Prostate gland (tissue), 2 donors: ENCODE measurements around the gene SRP9. TPM values are rescaled to one million over a fixed set of nuclear protein-coding genes. Genes with fewer than 3 reads are reported as not detected.
"Not testable (repeated sequence)": the region's sequence is repeated elsewhere in the genome, so short reads cannot be mapped to it uniquely, and the experiment has no call there.

Experiments
- DNase-seq: peaks from one replicate; pipeline ENCODE4 v3.0.0-alpha.2; 2019; ENCODE audit warnings: low spot score
- H3K27ac ChIP-seq, 2 donors: fragments of 200-600 bp; sonication (generic); 2 replicates each; pipeline ENCODE4 v1.5.1; 2017 to 2019
- H3K27me3 ChIP-seq: fragments of 200-600 bp; sonication (generic); replicated peaks from 2 replicates; pipeline ENCODE4 v1.5.1; 2019; ENCODE audit not compliant: insufficient read depth
- H3K36me3 ChIP-seq, 2 donors: fragments of 200-600 bp; sonication (generic); 1 replicate in 1 of 2; 2 replicates in 1 of 2; pipeline versions ENCODE4 v1.5.1 to v1.8.1; 2017 to 2019
- H3K4me1 ChIP-seq: fragments of 200-600 bp; sonication (generic); replicated peaks from 2 replicates; pipeline ENCODE4 v1.5.1; 2019
- H3K4me3 ChIP-seq, 2 donors: fragments of 200-600 bp; sonication (generic); 2 replicates each; pipeline ENCODE4 v1.5.1; 2017 to 2019
- H3K9me3 ChIP-seq: fragments of 200-600 bp; sonication (generic); 2 replicates; pipeline ENCODE4 v1.5.1; 2017
- POLR2A ChIP-seq: fragments of 450-650 bp; IDR thresholded peaks from one replicate; pipeline ENCODE4 v1.6.1; 2016; ENCODE audit warnings: antibody characterized with exemption, mild to moderate bottlenecking
- POLR2AphosphoS5 ChIP-seq: sonication (generic); formaldehyde crosslinking; IDR thresholded peaks from one replicate; pipeline ENCODE4 v1.6.1; 2017; ENCODE audit warnings: antibody characterized with exemption
- WGBS: methylation state at CpG from one replicate; pipeline ENCODE4 v1.1.5; 2018; 5-methylcytosine and 5-hydroxymethylcytosine counted together
- intact Hi-C: fragments of 100-400 bp; cut with DNase I; formaldehyde crosslinking; loops from one replicate; pipeline ENCODE4 v1.14.2; 2022
- total RNA-seq, 2 donors: library from RNA; depleted of rRNA; stranded (reverse); fragments of >200 nt; gene quantifications; one replicate each; pipeline ENCODE4 v1.1.0, GENCODE V29; 2016
- TF ChIP-seq, protein P1 (sequence below), 4 experiments: fragments of 200-600 bp in 2 of 4; fragments of 450-650 bp in 2 of 4; sonication (generic) in 2 of 4; IDR thresholded peaks; 1 replicate in 3 of 4; 2 replicates in 1 of 4; pipeline ENCODE4 v1.5.1; 2016 to 2019; ENCODE audit warnings: antibody characterized with exemption in 4 of 4, mild to moderate bottlenecking in 2 of 4, moderate library complexity in 2 of 4

SRP9 gene
- total RNA-seq, 2 donors from 2014 or later: 168 to 324 TPM

DNA sequence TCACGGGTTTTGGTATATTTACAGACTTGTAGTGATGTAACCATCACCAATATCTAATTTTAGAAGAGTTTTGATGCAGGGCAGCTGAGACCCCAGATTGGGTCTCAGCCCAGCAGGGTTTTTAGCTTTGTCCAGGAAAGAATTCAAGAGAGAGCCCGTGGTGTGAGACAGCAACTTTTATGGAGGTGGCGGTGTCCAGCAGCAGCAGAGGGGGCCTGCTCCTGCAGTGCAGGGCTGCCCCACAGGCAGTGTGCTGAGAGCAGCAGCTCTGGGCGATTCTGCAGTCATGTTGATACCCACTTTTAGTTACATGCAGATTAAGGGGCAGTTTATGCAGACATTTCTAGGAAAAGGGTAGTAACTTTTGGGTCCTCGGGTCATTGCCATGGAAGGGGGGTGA is 30.5 kb downstream of the SRP9 start:
- 81% methylated on average over 5 of the region's 5 CpGs for WGBS
- Histone ChIP-seq H3K4me3 (no peak overlapping the region), H3K4me1 (peaks cover 3% of the 10 kb centered on the region), H3K27me3 (no peaks in the 10 kb centered on the region), H3K36me3 (no peaks in the 10 kb centered on the region), H3K27ac (no peak overlapping the region), H3K9me3 (no peaks in the 10 kb centered on the region)
- DNase-seq: no peak
- intact Hi-C loops: no loop called here
- TF ChIP-seq, protein P1, sequence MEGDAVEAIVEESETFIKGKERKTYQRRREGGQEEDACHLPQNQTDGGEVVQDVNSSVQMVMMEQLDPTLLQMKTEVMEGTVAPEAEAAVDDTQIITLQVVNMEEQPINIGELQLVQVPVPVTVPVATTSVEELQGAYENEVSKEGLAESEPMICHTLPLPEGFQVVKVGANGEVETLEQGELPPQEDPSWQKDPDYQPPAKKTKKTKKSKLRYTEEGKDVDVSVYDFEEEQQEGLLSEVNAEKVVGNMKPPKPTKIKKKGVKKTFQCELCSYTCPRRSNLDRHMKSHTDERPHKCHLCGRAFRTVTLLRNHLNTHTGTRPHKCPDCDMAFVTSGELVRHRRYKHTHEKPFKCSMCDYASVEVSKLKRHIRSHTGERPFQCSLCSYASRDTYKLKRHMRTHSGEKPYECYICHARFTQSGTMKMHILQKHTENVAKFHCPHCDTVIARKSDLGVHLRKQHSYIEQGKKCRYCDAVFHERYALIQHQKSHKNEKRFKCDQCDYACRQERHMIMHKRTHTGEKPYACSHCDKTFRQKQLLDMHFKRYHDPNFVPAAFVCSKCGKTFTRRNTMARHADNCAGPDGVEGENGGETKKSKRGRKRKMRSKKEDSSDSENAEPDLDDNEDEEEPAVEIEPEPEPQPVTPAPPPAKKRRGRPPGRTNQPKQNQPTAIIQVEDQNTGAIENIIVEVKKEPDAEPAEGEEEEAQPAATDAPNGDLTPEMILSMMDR (IDR thresholded peaks at IDR 0.05): no peak
- TF ChIP-seq POLR2AphosphoS5 (no peak), POLR2A (no peak)

DNA sequence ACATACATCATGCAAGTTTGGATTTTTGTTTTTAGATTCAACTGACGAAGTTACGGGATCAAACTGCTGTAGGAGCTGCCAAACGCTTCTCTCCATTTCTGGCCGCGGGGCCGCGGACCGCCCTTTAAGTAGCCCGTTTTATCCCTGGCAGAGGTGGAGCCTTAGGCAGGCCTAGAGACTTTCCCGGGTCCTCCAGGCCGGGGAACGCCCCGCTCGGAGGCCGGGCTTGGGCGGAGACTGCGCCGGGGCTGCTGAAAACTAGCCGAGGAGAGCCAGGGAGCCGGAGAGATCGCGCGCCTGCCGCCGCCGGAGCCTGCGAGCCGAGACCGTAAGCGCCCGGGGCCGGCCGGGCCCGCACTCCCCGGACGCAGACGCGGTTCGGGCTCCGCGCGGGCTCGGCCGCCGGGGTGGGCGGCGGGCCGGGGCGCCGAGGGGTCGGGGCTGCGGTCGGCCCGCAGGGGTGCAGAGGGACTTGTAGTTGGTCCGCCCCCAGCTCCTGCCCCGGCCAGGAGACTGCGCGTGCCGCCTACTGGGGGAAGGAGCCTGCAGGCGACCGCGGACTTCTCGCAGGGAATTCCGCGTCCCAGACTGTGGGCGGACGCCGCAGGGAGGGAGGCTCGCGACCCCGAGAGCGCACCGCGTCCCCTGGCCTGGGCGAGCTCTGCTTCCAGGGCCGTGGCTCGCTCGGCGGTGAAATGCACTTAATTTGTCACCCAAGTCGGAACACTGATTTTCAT is 32.4 kb downstream of the SRP9 start, which contains the start of gene EPHX1:
EPHX1 (plus strand) TSS at position 283 of the 737 bp plus-strand sequence. CDS start 18,606 bp downstream, outside the sequence.
- Histone ChIP-seq H3K4me3 (peak within 1 kb of the TSS; percentile 69 to 72), H3K27me3 (no peaks in the 10 kb centered on the region), H3K36me3 (no peaks in the 10 kb centered on the region), H3K27ac (peak within 1 kb of the TSS; percentile 80 to 81), H3K9me3 (no peaks in the 10 kb centered on the region), H3K4me1 (peaks cover 3% of the 10 kb centered on the region)
- WGBS: under 1% methylated on average over 41 of the region's 80 CpGs
- peak; percentile 91 for DNase-seq
- intact Hi-C loops: loop anchor here (2.0 to 5.0 kb wide), 3 partner anchors 31 to 72 kb away; partner anchors contain the start of gene TMEM63A
- TF ChIP-seq POLR2A (peak; percentile 85), POLR2AphosphoS5 (peak; percentile 81)
- TF ChIP-seq, protein P1 (IDR thresholded peaks at IDR 0.05): peak in 2 of 4 experiments; percentile 32 to 33

DNA sequence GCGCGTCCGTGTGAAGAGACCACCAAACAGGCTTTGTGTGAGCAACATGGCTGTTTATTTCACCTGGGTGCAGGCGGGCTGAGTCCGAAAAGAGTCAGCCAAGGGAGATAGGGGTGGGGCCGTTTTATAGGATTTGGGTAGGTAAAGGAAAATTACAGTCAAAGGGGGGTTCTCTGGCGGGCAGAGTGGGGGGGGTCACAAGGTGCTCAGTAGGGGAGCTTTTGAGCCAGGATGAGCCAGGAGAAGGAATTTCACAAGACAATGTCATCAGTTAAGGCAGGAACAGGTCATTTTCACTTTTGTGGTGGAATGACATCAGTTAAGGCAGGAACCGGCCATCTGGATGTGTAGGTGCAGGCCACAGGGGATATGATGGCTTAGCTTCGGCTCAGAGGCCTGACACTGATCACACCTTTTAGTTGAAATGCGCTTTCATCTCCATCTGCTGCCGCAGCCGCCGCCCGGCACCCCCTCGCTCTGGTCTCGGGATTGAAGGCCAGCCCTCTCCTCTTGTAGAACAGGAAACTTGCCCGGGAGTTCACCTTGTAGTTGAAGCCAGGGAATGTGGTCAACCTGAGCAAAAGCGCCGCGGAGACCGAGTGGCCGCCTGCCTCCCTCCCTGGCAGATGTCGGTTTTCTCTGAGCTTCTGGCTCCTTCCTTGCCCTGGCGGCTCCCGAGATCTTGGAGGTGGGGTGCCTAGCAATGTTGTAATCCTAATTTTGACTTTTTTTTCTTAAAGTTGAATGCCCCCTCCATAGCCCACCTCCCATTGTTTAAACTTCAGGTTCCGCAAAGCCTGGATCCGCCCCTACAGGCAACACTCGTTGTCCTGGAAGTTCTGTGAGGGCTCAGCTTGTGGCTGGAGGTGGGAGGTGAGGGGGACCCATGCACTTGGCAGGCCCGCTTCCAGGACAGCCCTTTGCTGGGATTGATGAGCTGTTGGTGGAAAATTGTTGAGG is 33.2 kb downstream of the SRP9 start:
- TF ChIP-seq POLR2AphosphoS5 (peak; percentile 67), POLR2A (peak; percentile 29)
- H3K4me3 ChIP-seq: peak overlapping the region; percentile 69 to 72
- WGBS: 5% methylated on average over 29 of the region's 29 CpGs
- H3K4me1 ChIP-seq, H3K36me3 ChIP-seq, H3K9me3 ChIP-seq, H3K27me3 ChIP-seq: not testable (repeated sequence)
- peak; percentile 77 for DNase-seq
- intact Hi-C loops: loop anchor here (2.0 to 5.0 kb wide), 3 partner anchors 32 to 71 kb away; partner anchors contain the start of gene TMEM63A
- H3K27ac ChIP-seq: peak overlapping the region; percentile 80 to 81

DNA sequence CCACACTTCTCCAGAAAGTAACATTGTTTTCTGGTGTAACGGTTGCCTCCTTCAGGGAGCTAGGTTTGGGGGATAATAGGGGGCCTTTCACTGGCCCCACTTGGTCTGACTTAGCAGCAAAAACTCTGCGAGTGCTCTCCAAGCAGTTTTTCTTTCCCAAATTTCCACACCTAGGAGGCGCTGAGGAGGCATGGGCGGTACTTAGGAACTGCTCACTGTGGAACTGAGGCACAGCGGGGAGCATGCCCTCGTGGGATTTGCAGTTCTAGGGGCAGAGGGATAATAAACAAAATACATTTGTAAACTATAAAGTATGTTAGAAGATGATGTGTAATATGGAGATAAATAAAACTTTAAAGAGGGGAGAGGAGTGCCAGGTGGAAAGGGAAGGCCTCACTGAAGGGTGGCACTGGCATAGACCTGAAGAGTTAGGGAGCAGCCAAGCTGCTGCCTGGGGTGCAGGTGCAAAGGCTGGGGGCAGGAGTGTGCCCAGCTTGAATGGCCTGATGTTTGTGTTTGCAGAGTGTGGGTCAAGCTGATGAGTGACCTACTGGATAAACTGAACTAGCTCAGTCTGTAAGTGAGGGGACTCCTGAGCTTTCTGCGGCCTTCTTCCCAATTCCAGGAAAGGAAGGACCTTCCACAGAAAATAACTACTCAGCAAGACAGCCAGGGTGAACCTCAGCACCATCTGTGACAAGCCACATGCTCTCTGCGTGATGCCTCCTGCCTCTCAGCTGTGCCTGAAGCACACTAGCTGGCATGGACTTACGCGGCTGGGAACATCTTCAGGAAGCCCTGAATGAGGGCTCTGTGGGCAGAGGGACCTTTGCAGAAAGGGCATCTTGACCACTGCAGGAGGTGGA is 34.2 kb downstream of the SRP9 start:
- no peak for TF ChIP-seq POLR2AphosphoS5
- TF ChIP-seq POLR2A: no peak
- TF ChIP-seq, protein P1 (IDR thresholded peaks at IDR 0.05): peak in 2 of 4 experiments; percentile 27 to 30
- 64% methylated on average over 10 of the region's 10 CpGs for WGBS
- Histone ChIP-seq H3K27ac (peak overlapping the region; percentile 80 to 81), H3K9me3 (no peaks in the 10 kb centered on the region), H3K4me1 (peaks cover 10% of the 10 kb centered on the region), H3K27me3 (no peaks in the 10 kb centered on the region), H3K4me3 (peak overlapping the region; percentile 69 to 72), H3K36me3 (no peaks in the 10 kb centered on the region)
- DNase-seq: no peak
- intact Hi-C loops: loop anchor here (2.0 to 5.0 kb wide), 3 partner anchors 33 to 70 kb away; partner anchors contain the start of gene TMEM63A
